BLaER1 (cell line): ENCODE data around the gene MCOLN3.

Experiments used
- H3K27ac ChIP-seq: shearing (Covaris generic); formaldehyde crosslinking; 2 replicates; pipeline ENCODE4 v1.8.1; 2022
- H3K27me3 ChIP-seq: shearing (Covaris generic); formaldehyde crosslinking; 2 replicates; pipeline ENCODE4 v1.8.1; 2022
- H3K36me3 ChIP-seq: shearing (Covaris generic); formaldehyde crosslinking; 2 replicates; pipeline ENCODE4 v1.8.1; 2022
- H3K4me1 ChIP-seq: shearing (Covaris generic); formaldehyde crosslinking; 2 replicates; pipeline ENCODE4 v1.8.1; 2022
- H3K4me2 ChIP-seq: shearing (Covaris generic); formaldehyde crosslinking; 2 replicates; pipeline ENCODE4 v1.8.1; 2022
- H3K4me3 ChIP-seq: shearing (Covaris generic); formaldehyde crosslinking; 2 replicates; pipeline ENCODE4 v1.8.1; 2022
- H3K9ac ChIP-seq: shearing (Covaris generic); formaldehyde crosslinking; 2 replicates; pipeline ENCODE4 v1.8.1; 2022
- H3K9me3 ChIP-seq: shearing (Covaris generic); formaldehyde crosslinking; 2 replicates; pipeline ENCODE4 v1.8.1; 2022
- H4K20me1 ChIP-seq: shearing (Covaris generic); formaldehyde crosslinking; 2 replicates; pipeline ENCODE4 v1.8.1; 2022
- Cebpa-rat ChIP-seq: shearing (Covaris generic); IDR thresholded peaks from 2 replicates; pipeline ENCODE4 v1.8.1; 2022

The MCOLN3 gene

DNA sequence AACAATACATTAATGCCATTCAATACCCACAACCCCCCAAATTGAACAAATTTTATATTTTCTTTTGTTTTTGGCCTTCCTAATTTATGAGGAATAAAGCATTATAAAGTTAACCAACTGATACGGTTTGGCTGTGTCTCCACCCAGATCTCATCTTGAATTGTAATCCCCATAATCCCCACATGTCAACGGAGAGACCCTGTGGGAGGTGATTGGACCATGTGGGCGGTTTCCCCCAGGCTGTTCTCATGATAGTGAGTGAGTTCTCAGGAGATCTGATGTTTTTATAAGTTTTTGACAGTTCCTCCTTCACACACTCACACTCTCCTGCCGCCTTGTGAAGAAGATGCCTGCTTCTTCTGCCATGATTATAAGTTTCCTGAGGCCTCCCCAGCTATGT lies 6.4 kb upstream of the MCOLN3 start:
- Histone ChIP-seq H3K9ac (no peak overlapping the region), H3K27me3 (no peaks in the 10 kb centered on the region), H4K20me1 (no peaks in the 10 kb centered on the region), H3K4me2 (no peak overlapping the region), H3K36me3 (no peaks in the 10 kb centered on the region), H3K27ac (no peak overlapping the region), H3K9me3 (no peaks in the 10 kb centered on the region), H3K4me3 (no peak overlapping the region), H3K4me1 (no peaks in the 10 kb centered on the region)
- TF ChIP-seq Cebpa-rat: no peak

DNA sequence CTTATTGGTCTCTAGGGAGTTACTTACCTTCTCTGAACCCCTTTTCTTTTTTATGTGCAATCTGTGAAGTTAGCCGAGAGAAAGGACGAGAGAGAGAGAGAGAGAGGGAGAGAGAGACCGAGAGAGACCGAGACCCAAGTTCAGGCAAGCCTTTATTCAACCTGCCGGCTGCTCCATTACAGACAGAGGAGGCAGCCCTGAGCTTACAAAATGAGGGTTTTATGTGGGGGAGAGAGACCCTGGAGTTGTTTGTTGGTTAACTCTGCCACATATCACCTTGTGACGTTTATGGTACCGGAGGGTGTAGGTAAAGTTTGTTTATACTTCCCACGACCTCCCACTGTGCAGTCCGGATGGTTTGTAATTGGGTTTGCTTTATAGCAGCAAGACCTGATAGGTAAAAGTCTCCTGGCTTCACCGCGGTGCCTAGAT lies 1.5 kb upstream of the MCOLN3 start:
- Histone ChIP-seq H4K20me1 (no peaks in the 10 kb centered on the region), H3K9ac (no peak overlapping the region), H3K36me3 (no peaks in the 10 kb centered on the region), H3K27ac (no peak overlapping the region), H3K4me1 (no peaks in the 10 kb centered on the region), H3K4me2 (no peak overlapping the region), H3K4me3 (no peak overlapping the region), H3K27me3 (no peaks in the 10 kb centered on the region), H3K9me3 (peaks cover 18% of the 10 kb centered on the region)
- no peak for TF ChIP-seq Cebpa-rat

DNA sequence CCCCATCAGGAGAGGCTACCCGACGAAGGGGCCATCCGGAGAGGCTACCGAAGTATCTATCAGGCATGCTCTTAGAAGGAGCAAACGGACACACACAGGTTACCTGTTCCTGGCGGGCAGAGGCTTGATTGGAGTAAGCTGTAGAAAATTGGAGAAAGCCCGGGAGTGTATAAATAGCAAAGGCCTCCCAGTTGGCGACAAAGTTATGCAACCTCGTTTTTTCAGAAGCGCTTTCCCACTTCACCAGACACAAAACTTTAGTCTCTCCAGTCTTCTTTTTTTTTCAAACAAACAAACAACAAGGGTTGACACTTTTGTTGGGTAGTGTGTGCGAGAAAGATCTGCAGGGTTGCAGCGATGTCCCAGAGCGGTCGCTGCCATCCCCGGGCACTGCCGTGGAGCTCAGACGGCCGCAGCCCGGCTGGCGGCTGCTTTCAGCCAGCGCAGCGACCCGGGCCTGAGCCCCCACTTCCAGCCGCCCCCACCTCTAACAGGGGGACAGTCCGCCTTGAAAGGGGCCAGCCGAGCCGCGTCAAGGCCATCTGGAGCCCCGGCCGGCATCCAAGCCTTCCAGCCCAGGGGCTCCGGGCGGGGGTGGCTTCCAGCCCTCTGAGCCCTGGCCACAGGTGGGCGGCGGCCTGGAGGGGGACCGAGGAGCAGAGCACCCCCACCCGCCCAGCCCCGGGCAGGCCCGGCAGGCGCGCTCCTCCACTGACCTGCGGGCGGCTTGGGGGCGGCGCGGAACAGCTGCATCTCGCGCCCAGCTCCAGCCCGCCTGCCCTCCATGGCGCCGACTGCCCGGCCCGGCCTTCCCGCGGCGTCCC lies 616 bp downstream of the MCOLN3 start:
- H3K4me2 ChIP-seq: no peak overlapping the region
- no peak for TF ChIP-seq Cebpa-rat
- H3K27ac ChIP-seq: no peak overlapping the region
- peaks cover 18% of the 10 kb centered on the region for H3K9me3 ChIP-seq
- no peaks in the 10 kb centered on the region for H4K20me1 ChIP-seq
- no peaks in the 10 kb centered on the region for H3K4me1 ChIP-seq
- no peaks in the 10 kb centered on the region for H3K36me3 ChIP-seq
- no peak overlapping the region for H3K4me3 ChIP-seq
- no peak overlapping the region for H3K9ac ChIP-seq
- no peaks in the 10 kb centered on the region for H3K27me3 ChIP-seq

DNA sequence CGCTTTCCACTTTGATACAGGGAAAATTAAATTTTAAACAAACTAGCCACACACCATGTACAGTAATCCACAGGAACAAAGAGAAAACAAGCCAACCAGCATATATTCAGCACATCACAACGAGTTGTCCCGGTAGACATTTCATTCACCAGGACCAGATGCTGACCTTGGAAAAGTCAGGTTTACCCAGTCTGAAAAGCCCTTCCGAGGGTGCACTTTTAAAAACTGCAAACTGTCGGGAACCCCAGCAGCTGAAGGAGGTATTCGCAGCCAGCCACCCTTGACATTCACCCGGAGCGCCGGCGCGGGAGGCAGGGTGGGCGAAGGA lies 1.2 kb downstream of the MCOLN3 start:
- no peak for TF ChIP-seq Cebpa-rat
- Histone ChIP-seq H3K27me3 (no peaks in the 10 kb centered on the region), H3K9me3 (peaks cover 18% of the 10 kb centered on the region), H3K4me2 (no peak overlapping the region), H3K36me3 (no peaks in the 10 kb centered on the region), H3K27ac (no peak overlapping the region), H3K4me1 (no peaks in the 10 kb centered on the region), H4K20me1 (no peaks in the 10 kb centered on the region), H3K4me3 (no peak overlapping the region), H3K9ac (no peak overlapping the region)

DNA sequence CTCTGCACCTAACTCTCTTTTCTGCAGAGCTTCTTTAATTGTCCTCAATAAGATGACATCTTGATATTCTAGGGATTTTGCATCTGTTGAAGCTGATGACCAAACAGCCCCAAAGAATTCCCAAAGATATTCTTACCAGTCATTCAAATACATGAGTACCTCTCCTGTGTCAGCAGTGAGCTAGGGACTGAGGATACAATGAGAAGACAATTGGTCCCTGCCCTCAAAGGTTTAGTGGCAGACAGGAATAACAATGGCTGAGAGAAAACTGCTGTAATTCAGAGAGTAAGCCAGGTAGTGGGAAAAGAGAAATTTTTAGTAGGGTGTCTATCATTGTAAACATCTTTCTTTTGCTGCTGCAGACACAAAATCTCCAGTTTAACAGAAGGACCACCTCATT lies 5.9 kb downstream of the MCOLN3 start:
- H3K9ac ChIP-seq: no peak overlapping the region
- H3K4me3 ChIP-seq: no peak overlapping the region
- H3K27me3 ChIP-seq: no peaks in the 10 kb centered on the region
- TF ChIP-seq Cebpa-rat: no peak
- no peak overlapping the region for H3K27ac ChIP-seq
- no peaks in the 10 kb centered on the region for H3K36me3 ChIP-seq
- H3K4me2 ChIP-seq: no peak overlapping the region
- H4K20me1 ChIP-seq: no peaks in the 10 kb centered on the region
- peaks cover 3% of the 10 kb centered on the region; the same call in 1 of the 2 replicates for H3K9me3 ChIP-seq
- no peaks in the 10 kb centered on the region for H3K4me1 ChIP-seq

DNA sequence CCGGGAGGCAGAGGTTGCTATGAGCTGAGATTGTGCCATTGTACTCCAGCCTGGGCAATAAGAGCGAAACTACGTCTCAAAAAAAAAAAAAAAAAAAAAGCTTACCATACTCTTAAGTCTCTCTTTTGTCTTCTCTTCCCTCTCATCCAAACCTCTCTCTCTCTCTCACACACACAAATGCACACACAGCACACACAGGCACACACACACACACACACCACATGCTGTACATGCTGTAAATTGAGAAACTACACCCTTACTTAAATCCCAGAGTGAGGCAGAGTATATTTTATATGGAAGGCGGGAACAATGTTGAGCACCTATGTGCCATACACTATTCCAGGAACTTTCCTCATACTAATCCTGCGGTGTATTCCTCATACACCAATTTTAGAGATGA lies 6.5 kb downstream of the MCOLN3 start:
- H3K4me1 ChIP-seq: no peaks in the 10 kb centered on the region
- H3K4me2 ChIP-seq: no peak overlapping the region
- H3K36me3 ChIP-seq: no peaks in the 10 kb centered on the region
- H3K27ac ChIP-seq: no peak overlapping the region
- H4K20me1 ChIP-seq: no peaks in the 10 kb centered on the region
- no peak for TF ChIP-seq Cebpa-rat
- H3K9me3 ChIP-seq: no peaks in the 10 kb centered on the region
- H3K27me3 ChIP-seq: no peaks in the 10 kb centered on the region
- no peak overlapping the region for H3K9ac ChIP-seq
- H3K4me3 ChIP-seq: no peak overlapping the region

DNA sequence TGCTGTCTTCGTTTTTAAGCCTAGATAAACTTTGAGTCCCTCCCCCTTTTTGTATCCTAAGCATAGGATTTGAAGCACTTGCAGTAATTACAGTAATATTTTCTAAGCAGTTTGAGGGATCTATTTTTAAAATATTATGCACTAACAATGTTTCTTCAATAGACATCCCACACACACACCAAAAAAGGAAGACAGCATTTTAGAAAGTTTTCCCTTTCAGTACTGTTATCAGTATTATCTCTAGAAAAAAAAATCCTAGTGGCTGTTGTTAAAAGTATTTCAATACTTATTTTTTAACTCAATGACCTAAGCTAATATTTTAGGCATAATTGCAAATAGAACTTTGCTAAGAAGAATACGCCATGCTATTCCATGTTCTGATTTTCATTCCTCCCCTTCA lies 15.1 kb downstream of the MCOLN3 start:
- Histone ChIP-seq H3K4me3 (no peak overlapping the region), H3K27me3 (no peaks in the 10 kb centered on the region), H3K4me1 (no peaks in the 10 kb centered on the region), H3K9ac (no peak overlapping the region), H3K36me3 (no peaks in the 10 kb centered on the region), H3K27ac (no peak overlapping the region), H3K9me3 (no peaks in the 10 kb centered on the region), H3K4me2 (no peak overlapping the region), H4K20me1 (no peaks in the 10 kb centered on the region)
- TF ChIP-seq Cebpa-rat: no peak

DNA sequence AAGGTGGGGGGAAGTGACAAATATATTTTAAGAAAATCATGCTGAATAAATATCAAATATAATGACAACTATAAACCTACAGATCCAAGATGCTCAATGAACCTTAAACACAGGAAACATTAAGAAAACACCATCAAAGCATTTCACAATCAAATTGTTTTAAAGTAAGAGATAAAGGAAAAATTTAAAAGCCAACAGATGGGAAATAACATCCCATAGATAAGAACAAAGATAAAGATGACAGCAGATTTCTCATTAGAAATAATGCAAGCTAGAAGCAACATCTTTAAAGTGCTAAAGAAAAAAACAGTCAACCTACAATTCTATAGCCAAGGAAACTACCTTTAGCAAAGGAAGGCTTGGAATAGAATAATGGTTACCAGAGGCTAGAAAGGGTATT lies 17.8 kb downstream of the MCOLN3 start:
- TF ChIP-seq Cebpa-rat: no peak
- H3K36me3 ChIP-seq: no peaks in the 10 kb centered on the region
- H3K9ac ChIP-seq: no peak overlapping the region

DNA sequence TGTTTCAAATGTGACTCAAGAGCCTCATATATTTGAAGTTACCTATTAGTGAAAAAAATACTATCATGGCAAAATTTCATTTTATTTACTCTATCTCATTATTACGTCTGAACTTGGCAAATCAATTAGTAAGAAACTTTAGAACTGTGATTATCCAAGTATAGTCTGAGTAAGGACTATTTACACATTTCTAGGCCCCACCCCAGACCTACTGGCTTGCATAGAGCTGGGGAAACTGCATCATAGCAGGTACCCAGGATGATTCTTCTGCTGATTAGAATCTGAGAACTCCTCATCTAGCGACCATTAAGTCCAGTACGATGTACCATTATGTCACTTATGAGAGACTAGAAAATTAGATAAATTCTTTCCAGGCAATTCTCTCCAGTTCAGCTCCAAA lies 20.1 kb downstream of the MCOLN3 start:
- H3K4me2 ChIP-seq: no peak overlapping the region
- TF ChIP-seq Cebpa-rat: no peak

More for the DNA sequence above, 17.8 kb downstream of the MCOLN3 start:
- Histone ChIP-seq H3K4me2 (no peak overlapping the region), H3K9me3 (no peaks in the 10 kb centered on the region), H3K4me1 (no peaks in the 10 kb centered on the region), H3K27ac (no peak overlapping the region), H4K20me1 (no peaks in the 10 kb centered on the region), H3K27me3 (no peaks in the 10 kb centered on the region), H3K4me3 (no peak overlapping the region)

DNA sequence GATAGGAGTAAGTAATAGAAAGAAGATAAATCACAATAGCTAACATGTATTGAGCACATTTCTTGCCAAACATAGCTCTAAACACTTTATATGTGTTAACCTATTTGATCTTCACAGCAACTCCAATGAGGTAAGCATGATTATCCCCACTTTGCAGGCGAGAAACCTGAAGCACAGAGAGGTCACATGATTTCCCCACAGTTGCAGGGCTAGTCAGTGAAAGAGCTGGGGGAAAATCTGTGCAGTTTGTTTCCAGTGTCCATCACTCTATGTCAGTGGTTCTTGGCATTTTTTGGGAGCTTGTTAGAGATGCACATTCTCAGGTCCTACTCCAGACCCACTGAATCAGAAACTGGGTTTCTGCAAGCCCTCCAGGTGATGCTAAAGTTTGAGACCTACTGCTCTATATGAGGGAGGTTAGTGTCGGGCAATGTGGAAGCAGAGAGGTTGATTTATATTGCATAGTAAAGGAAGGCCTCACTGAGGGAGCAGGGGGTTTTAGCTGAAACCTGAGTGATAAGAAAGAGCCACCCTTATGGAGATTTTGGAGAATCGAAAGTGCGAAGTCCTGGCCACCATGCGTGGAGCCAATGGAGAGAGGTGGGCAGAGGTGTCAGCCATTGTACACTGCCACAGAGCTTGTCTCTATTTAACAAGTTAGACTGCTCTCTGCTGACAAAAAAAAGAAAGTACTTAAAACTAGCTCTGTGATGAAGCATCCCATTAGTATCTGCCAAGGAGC lies 20.9 kb downstream of the MCOLN3 start:
- Histone ChIP-seq H3K9ac (no peak overlapping the region), H3K27ac (no peak overlapping the region), H3K4me1 (no peaks in the 10 kb centered on the region), H3K27me3 (no peaks in the 10 kb centered on the region), H4K20me1 (no peaks in the 10 kb centered on the region), H3K9me3 (no peaks in the 10 kb centered on the region), H3K4me3 (no peak overlapping the region), H3K36me3 (no peaks in the 10 kb centered on the region), H3K4me2 (no peak overlapping the region)
- no peak for TF ChIP-seq Cebpa-rat

More for the DNA sequence above, 20.1 kb downstream of the MCOLN3 start:
- H4K20me1 ChIP-seq: no peaks in the 10 kb centered on the region
- H3K36me3 ChIP-seq: no peaks in the 10 kb centered on the region
- no peaks in the 10 kb centered on the region for H3K27me3 ChIP-seq
- no peaks in the 10 kb centered on the region for H3K4me1 ChIP-seq
- H3K9ac ChIP-seq: no peak overlapping the region
- no peak overlapping the region for H3K27ac ChIP-seq
- H3K4me3 ChIP-seq: no peak overlapping the region
- no peaks in the 10 kb centered on the region for H3K9me3 ChIP-seq
